NCI-H2196 treated with DMSO at 0.1 percent for 48 hours (cell line): ENCODE results near the gene SERPINH1.

Experiments used
- DNase-seq: peaks from one replicate; lab custom pipeline; 2025; ENCODE audit not compliant: unreplicated experiment; lab: John Stamatoyannopoulos, UW

SERPINH1 gene

GRCh38 chr11:75532200-75533048, 29.6 kb upstream of the SERPINH1 start:
- DNase-seq, result peak; percentile 29

- no peak for DNase-seq
Measured at GRCh38 chr11:75533896-75534258, 28.2 kb upstream of the SERPINH1 start.

GRCh38 chr11:75534259-75535069, 27.6 kb upstream of the SERPINH1 start:
- no peak for DNase-seq

GRCh38 chr11:75535071-75535470, 27.0 kb upstream of the SERPINH1 start:
- no peak for DNase-seq

- no peak for DNase-seq
Measured at GRCh38 chr11:75536786-75537641, 25.0 kb upstream of the SERPINH1 start.

- DNase-seq, result no peak
Measured at GRCh38 chr11:75537740-75538139, 24.3 kb upstream of the SERPINH1 start.

DNA sequence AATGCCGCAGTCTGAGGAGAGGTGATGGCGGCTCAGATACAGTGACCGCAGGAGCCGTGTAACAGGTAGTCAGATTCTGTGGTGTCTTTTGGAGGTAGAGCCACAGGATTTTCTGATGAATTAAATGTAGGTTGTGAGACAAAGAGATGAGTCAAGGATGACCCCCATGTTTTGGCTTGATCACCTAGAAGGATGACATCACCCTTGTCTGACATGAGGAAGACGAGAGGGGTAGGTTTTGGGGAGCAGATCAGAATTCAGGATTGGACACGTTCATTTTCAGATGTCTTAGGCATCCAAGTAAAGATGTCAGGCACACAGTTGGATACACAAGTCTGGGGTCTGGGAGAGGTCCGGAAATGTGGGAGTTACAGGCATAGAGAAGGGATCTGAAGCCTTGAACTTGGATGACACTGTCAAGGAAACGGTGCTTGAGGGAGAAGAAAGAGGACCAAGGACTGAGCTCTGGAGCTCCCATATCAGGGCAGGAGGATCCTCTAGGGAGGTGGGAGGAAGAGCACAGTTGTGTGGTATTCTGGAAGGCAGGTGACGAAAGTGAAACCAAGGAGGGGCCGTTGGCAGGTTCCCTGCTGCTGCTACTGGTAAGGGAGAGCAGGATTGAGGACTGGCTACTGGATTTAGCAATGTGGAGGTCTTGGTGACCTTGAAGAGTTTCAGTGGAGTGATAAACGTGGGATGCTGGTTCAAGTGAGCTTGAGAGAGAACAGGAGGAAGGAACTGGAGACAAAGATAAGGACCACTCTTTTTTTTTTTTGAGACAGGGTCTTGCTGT, 23.7 kb upstream of the SERPINH1 start:
- no peak for DNase-seq

- DNase-seq, result no peak
Measured at GRCh38 chr11:75539459-75540334, 22.4 kb upstream of the SERPINH1 start.

DNA sequence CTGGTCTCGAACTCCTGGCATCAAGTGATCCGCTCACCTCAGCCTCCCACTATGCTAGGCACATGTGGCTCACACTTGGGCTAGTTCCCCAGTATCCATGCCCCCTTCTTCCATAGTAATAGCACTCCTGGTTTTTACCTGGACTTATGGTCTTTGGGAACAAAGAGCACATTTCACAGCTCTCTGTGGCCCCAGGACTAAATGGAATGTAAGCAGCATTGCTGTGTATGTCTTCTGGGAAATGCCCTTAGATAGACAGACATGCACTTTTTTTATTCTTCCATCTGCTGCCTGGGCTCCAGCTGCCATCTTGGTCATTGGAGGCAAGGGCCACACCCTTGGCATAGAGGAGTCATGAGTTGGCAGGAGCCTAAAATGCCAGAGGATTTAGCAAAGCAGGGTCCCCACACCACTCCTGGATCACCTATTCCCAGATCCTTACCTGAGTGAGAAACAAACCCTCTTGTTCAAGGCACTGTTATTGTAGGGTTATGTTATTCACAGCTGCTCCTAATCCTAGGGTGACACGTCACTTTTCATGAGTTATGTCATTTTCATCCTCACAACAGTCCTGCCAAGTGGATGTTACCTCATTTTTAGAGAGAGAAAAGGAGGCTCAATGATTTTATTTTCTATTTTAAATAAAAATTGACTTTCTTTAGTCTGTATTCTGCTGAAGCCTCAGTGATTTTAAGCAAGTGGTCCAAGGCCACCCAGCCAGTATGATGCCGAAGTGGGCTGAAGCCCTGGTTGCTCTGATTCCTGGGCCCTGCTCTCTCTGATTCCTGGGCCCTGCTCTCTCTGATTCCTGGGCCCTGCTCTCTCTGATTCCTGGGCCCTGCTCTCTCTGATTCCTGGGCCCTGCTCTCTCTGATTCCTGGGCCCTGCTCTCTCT, 20.6 kb upstream of the SERPINH1 start:
- DNase-seq, result no peak

GRCh38 chr11:75542088-75542438, 20.0 kb upstream of the SERPINH1 start:
- no peak for DNase-seq

DNA sequence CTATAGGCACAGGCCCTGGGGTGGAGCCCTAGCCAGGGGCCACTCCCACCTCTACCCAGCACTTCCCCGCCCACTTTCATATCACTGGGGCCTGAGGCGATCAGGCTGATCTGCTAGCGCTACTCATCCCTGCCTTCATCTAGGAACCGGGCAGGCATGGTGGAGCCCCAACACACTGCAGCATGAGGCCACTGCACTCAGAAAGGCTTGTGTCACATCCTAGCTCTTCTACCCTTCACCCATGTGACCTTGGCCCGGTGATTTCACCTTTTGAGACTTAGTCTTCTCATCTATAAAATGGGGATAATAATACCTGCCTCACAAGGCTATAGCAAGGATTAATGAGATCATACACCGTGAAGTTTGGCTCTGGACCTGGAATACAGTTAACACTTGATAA, 18.2 kb upstream of the SERPINH1 start:
- no peak for DNase-seq

GRCh38 chr11:75547177-75547576, 14.9 kb upstream of the SERPINH1 start:
- no peak for DNase-seq

DNA sequence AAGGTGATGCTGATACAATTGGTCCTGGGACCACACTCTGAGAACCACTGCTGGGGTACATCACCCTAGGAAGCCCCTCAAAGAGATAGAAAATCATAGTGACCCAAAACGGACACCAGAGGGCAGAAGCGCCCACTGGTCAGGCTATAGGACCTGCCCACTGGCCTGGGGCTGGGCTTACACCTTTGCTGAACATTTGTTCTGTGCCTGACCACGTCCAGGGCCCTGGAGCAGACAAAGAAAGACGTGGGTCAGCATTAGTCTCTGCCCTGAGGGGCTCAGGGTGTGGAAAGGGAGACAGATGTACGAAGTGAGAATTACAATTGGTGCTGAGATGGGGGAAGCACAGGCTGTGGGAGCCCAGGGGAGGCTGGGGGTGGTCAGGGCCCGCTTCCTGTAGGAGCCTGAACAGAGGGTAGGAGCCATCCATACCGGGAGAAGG, 14.4 kb upstream of the SERPINH1 start:
- DNase-seq, result peak; percentile 35

GRCh38 chr11:75548595-75549272, 13.3 kb upstream of the SERPINH1 start:
- no peak for DNase-seq

DNA sequence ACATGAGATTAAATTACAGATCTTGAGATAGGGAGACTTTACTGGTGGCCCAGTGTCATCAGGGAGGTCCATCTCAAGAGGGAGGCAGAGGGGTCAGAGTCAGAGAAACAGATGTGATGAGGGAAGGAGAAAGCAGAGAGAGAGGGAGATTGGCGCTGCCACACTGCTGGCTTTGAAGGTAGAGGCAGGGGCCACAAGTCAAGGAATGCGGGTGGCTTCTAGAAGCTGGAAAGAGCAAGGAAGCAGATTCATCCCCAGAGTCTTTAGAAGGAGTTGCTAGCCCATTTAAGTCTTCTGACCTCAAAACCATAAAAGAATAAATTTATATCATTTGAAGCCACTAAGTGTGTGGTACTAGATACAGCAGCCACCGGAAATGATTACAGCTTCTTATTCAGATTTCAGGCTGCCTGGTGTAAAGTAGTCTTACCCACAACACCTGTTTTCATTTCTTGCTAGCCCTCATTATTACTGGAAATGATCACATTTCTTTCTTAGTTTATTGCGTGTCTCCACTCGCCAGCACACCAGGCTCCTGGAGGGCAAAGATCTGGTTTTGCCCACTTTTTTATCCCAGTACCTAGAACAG, 12.6 kb upstream of the SERPINH1 start:
- no peak for DNase-seq

DNA sequence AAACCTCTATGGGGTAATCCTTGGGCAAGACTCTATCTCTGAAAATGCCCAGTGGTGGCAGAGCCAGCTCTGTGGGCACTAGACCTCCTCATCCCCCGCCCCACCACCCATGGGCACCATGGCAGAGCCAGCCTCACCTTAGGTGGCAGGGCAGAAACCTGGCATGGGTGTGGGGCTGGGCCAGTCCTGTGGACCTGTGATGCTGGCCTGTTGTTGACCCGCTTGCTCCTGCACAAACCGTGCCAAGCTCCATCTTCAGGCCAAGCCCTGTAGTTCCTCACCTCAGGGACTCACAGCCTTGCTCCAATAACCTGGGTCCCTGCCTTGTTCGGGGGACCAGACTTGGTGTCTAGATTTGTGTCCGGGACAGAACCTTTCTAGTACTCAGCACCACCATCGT, 8.9 kb upstream of the SERPINH1 start:
- no peak for DNase-seq

- DNase-seq, result no peak
Measured at GRCh38 chr11:75553889-75554257, 8.2 kb upstream of the SERPINH1 start.
